ENCODE measurements around the gene CCDC70.
A peak's percentile ranks its signal among the peaks of the same experiment; 100 is the strongest.

Gene CCDC70

GRCh38 chr13:51894239-51894638 lies 32.5 kb downstream of the CCDC70 start:
- H3F3A ChIP-seq (ENCODE audit: insufficient read depth, low read length): no peaks in the 10 kb centered on the region
- H3K9me2 ChIP-seq (replicated peaks; ENCODE audit: insufficient read depth, low read length): no peaks in the 10 kb centered on the region
- no peaks in the 10 kb centered on the region for H3K79me2 ChIP-seq (ENCODE audit: low read length)
- no peak overlapping the region for H3K4me2 ChIP-seq (ENCODE audit: low read depth, low read length)
- no peak overlapping the region for H3K4me3 ChIP-seq (ENCODE audit: low read length)
- no peaks in the 10 kb centered on the region for H4K20me1 ChIP-seq (ENCODE audit: insufficient read depth, low read length)
- H3K27ac ChIP-seq (ENCODE audit: low read length): no peak overlapping the region
- no peaks in the 10 kb centered on the region for H3K9me3 ChIP-seq (replicated peaks; ENCODE audit: insufficient read depth, low read length)
- H3K4me1 ChIP-seq (ENCODE audit: low read length): no peaks in the 10 kb centered on the region
- H3K36me3 ChIP-seq (replicated peaks; ENCODE audit: insufficient read depth, low read length): no peaks in the 10 kb centered on the region
- no peak overlapping the region for H3K9ac ChIP-seq (ENCODE audit: low read length)
- no peak overlapping the region for H2AFZ ChIP-seq (ENCODE audit: low read length)
- TF ChIP-seq CTCF (IDR thresholded peaks at IDR 0.05; ENCODE audit: low read length): no peak
- no peak for TF ChIP-seq EZH2phosphoT487 (IDR thresholded peaks at IDR 0.05; ENCODE audit: low read length)
- TF ChIP-seq EZH2 (optimal IDR thresholded peaks at IDR 0.05; ENCODE audit: low read depth, low read length): no peak
- no peak for DNase-seq
- H3K27me3 ChIP-seq (replicated peaks; ENCODE audit: insufficient read depth, low read length): no peaks in the 10 kb centered on the region

- peak; percentile 34 for DNase-seq
- TF ChIP-seq CTCF (IDR thresholded peaks at IDR 0.05; ENCODE audit: low read length): peak; percentile 55
- TF ChIP-seq EZH2phosphoT487 (IDR thresholded peaks at IDR 0.05; ENCODE audit: low read length): no peak
- Histone ChIP-seq H3K4me1 (ENCODE audit: low read length) (no peaks in the 10 kb centered on the region), H3K79me2 (ENCODE audit: low read length) (no peaks in the 10 kb centered on the region), H3F3A (ENCODE audit: insufficient read depth, low read length) (no peaks in the 10 kb centered on the region), H4K20me1 (ENCODE audit: insufficient read depth, low read length) (no peaks in the 10 kb centered on the region), H3K9me2 (replicated peaks; ENCODE audit: insufficient read depth, low read length) (no peaks in the 10 kb centered on the region), H2AFZ (ENCODE audit: low read length) (no peak overlapping the region), H3K36me3 (replicated peaks; ENCODE audit: insufficient read depth, low read length) (no peaks in the 10 kb centered on the region), H3K27me3 (replicated peaks; ENCODE audit: insufficient read depth, low read length) (no peaks in the 10 kb centered on the region), H3K4me2 (ENCODE audit: low read depth, low read length) (no peak overlapping the region), H3K9ac (ENCODE audit: low read length) (no peak overlapping the region), H3K27ac (ENCODE audit: low read length) (no peak overlapping the region), H3K4me3 (ENCODE audit: low read length) (no peak overlapping the region), H3K9me3 (replicated peaks; ENCODE audit: insufficient read depth, low read length) (no peaks in the 10 kb centered on the region)
Observed at GRCh38 chr13:51895906-51896888, 34.4 kb downstream of the CCDC70 start.

GRCh38 chr13:51900471-51900870 lies 38.7 kb downstream of the CCDC70 start:
- Histone ChIP-seq H3K4me1 (ENCODE audit: low read length) (peaks cover 7% of the 10 kb centered on the region; the same call in 1 of the 2 replicates), H3K9me3 (replicated peaks; ENCODE audit: insufficient read depth, low read length) (no peaks in the 10 kb centered on the region), H3F3A (ENCODE audit: insufficient read depth, low read length) (no peaks in the 10 kb centered on the region), H3K4me3 (ENCODE audit: low read length) (no peak overlapping the region), H4K20me1 (ENCODE audit: insufficient read depth, low read length) (no peaks in the 10 kb centered on the region), H3K9ac (ENCODE audit: low read length) (no peak overlapping the region), H3K27me3 (replicated peaks; ENCODE audit: insufficient read depth, low read length) (no peaks in the 10 kb centered on the region), H3K9me2 (replicated peaks; ENCODE audit: insufficient read depth, low read length) (no peaks in the 10 kb centered on the region), H3K4me2 (ENCODE audit: low read depth, low read length) (no peak overlapping the region), H2AFZ (ENCODE audit: low read length) (no peak overlapping the region), H3K27ac (ENCODE audit: low read length) (no peak overlapping the region), H3K79me2 (ENCODE audit: low read length) (no peaks in the 10 kb centered on the region), H3K36me3 (replicated peaks; ENCODE audit: insufficient read depth, low read length) (no peaks in the 10 kb centered on the region)
- TF ChIP-seq EZH2phosphoT487 (IDR thresholded peaks at IDR 0.05; ENCODE audit: low read length): no peak
- TF ChIP-seq EZH2 (optimal IDR thresholded peaks at IDR 0.05; ENCODE audit: low read depth, low read length): no peak
- no peak for TF ChIP-seq CTCF (IDR thresholded peaks at IDR 0.05; ENCODE audit: low read length)
- no peak for DNase-seq
